OCI-LY7 (cell line): Measurements from ENCODE around the gene STAG2. TPM values are rescaled to one million over a fixed set of nuclear protein-coding genes. Genes with fewer than 3 reads are reported as not detected.

Experiments
- BruUV-seq: library from RNA; stranded (reverse); fragments of 400-500 nt; replicated peaks from 2 replicates; lab custom pipeline; 2021; lab: Mats Ljungman, UMichigan
- CTCF ChIA-PET: fragments of 300-600 bp; sonication (Branson Sonifier 250); formaldehyde crosslinking; loops from one replicate; lab custom pipeline; 2022; ENCODE audit warnings: antibody characterized with exemption; ENCODE audit not compliant: unreplicated experiment; lab: Charles Lee
- POLR2A ChIA-PET: fragments of 300-600 bp; sonication (Branson Sonifier 250); formaldehyde crosslinking; loops from one replicate; lab custom pipeline; 2022; ENCODE audit warnings: antibody characterized with exemption; lab: Charles Lee
- DNase-seq: peaks from one replicate; pipeline ENCODE4 v3.0.0-alpha.2; 2015; ENCODE audit warnings: low spot score
- H2AFZ ChIP-seq: fragments of 200-600 bp; sonication (generic), shearing (Covaris generic); 2 replicates; pipeline ENCODE4 v1.6.1; 2014; ENCODE audit warnings: mild to moderate bottlenecking, antibody characterized with exemption, low read length, moderate library complexity
- H3K27ac ChIP-seq: fragments of 200-600 bp; sonication (generic); 2 replicates; pipeline ENCODE4 v1.5.1; 2014; ENCODE audit warnings: mixed run types, low read depth, mild to moderate bottlenecking, moderate library complexity, low read length, inconsistent platforms; ENCODE audit not compliant: poor library complexity, severe bottlenecking
- H3K36me3 ChIP-seq: fragments of 200-600 bp; sonication (generic); 2 replicates; pipeline ENCODE4 v1.6.1; 2014; ENCODE audit warnings: mild to moderate bottlenecking, antibody characterized with exemption, low read length, moderate library complexity, mixed read lengths; ENCODE audit not compliant: insufficient read depth
- H3K4me1 ChIP-seq: fragments of 200-600 bp; sonication (generic); 2 replicates; pipeline ENCODE4 v1.5.1; 2014; ENCODE audit warnings: mild to moderate bottlenecking, low read length; ENCODE audit not compliant: insufficient read depth, poor library complexity, severe bottlenecking
- H3K4me2 ChIP-seq: fragments of 200-600 bp; sonication (generic); 2 replicates; pipeline ENCODE4 v1.6.1; 2014; ENCODE audit warnings: mild to moderate bottlenecking, low read length
- H3K4me3 ChIP-seq: fragments of 200-600 bp; sonication (generic); 2 replicates; pipeline ENCODE4 v1.5.1; 2014; ENCODE audit warnings: mild to moderate bottlenecking, low read depth, low read length; ENCODE audit not compliant: poor library complexity, severe bottlenecking
- H3K79me2 ChIP-seq: fragments of 200-600 bp; sonication (generic); 2 replicates; pipeline ENCODE4 v1.6.1; 2016; ENCODE audit warnings: low read depth, mild to moderate bottlenecking, low read length, moderate library complexity, mixed read lengths; ENCODE audit not compliant: insufficient read depth
- H3K9me2 ChIP-seq: fragments of 200-600 bp; sonication (generic); 2 replicates; pipeline ENCODE4 v1.6.1; 2016; ENCODE audit warnings: mild to moderate bottlenecking, low read length, mixed read lengths; ENCODE audit not compliant: insufficient read depth
- H3K9me3 ChIP-seq: fragments of 200-600 bp; sonication (generic); 2 replicates; pipeline ENCODE4 v1.6.1; 2014; ENCODE audit warnings: mild to moderate bottlenecking, mixed run types, low read length, mixed read lengths
- H4K20me1 ChIP-seq: fragments of 200-600 bp; sonication (generic); 2 replicates; pipeline ENCODE4 v1.6.1; 2014; ENCODE audit warnings: mild to moderate bottlenecking, antibody characterized with exemption, low read length, moderate library complexity, mixed read lengths; ENCODE audit not compliant: insufficient read depth
- CTCF ChIP-seq: fragments of 200-600 bp; sonication (generic); conservative IDR thresholded peaks from 2 replicates; pipeline ENCODE4 v1.5.1; 2014; ENCODE audit warnings: mild to moderate bottlenecking, antibody characterized with exemption, low read length, moderate library complexity, mixed read lengths
- EZH2phosphoT487 ChIP-seq: fragments of 200-600 bp; sonication (generic); IDR thresholded peaks from 2 replicates; pipeline ENCODE4 v1.6.1; 2018; ENCODE audit warnings: low read depth, borderline replicate concordance, mild to moderate bottlenecking, mixed run types, antibody characterized with exemption, low read length, moderate library complexity, mixed read lengths
- intact Hi-C: fragments of 100-400 bp; cut with micrococcal nuclease; formaldehyde crosslinking; loops from one replicate; pipeline ENCODE4 v1.10.0; 2022; ENCODE audit not compliant: unreplicated experiment
- total RNA-seq, 2 experiments: library from RNA; depleted of rRNA in 1 of 2; stranded (reverse); fragments of >200 nt in 1 of 2; shearing (Covaris generic) in 1 of 2; gene quantifications; 2 replicates each; pipeline ENCODE4 v1.2.3, GENCODE V29; 2014 to 2022

The STAG2 gene
- total RNA-seq, 2 experiments from 2014 or later = 56.7 to 68.9 TPM

- CTCF ChIA-PET = no interaction called here
- no peak for TF ChIP-seq CTCF
- no peak for TF ChIP-seq EZH2phosphoT487
- no TSS peak for BruUV-seq
Measured at GRCh38 chrX:124093222-124093621, 131.7 kb downstream of the STAG2 start.

GRCh38 chrX:124097116-124097515, 135.6 kb downstream of the STAG2 start:
- H4K20me1 ChIP-seq = no peaks in the 10 kb centered on the region
- BruUV-seq = no TSS peak
- no peaks in the 10 kb centered on the region for H3K4me1 ChIP-seq
- no peaks in the 10 kb centered on the region for H3K9me2 ChIP-seq
- H3K9me3 ChIP-seq = no peaks in the 10 kb centered on the region
- ChIA-PET CTCF (no interaction called here), POLR2A (no interaction called here)
- no peaks in the 10 kb centered on the region for H3K79me2 ChIP-seq
- intact Hi-C loops = loop anchor here (5.0 kb wide), 1 partner anchor 135 kb away; the partner anchor contains the start of gene STAG2
- no peak overlapping the region for H3K4me2 ChIP-seq
- TF ChIP-seq CTCF = no peak
- TF ChIP-seq EZH2phosphoT487 = no peak
- no peak for DNase-seq
- no peak overlapping the region for H3K27ac ChIP-seq
- H3K36me3 ChIP-seq = peaks cover 66% of the 10 kb centered on the region
- no peak overlapping the region for H2AFZ ChIP-seq
- H3K4me3 ChIP-seq = no peak overlapping the region

More at GRCh38 chrX:124093222-124093621, 131.7 kb downstream of the STAG2 start:
- POLR2A ChIA-PET = interaction anchor here (0.7 kb wide), 1 partner anchor 10 kb away, joined by 3 read pairs; no protein-coding TSS in a partner anchor
- Histone ChIP-seq H3K36me3 (peaks cover 80% of the 10 kb centered on the region), H2AFZ (no peak overlapping the region), H3K79me2 (no peaks in the 10 kb centered on the region), H3K4me2 (no peak overlapping the region), H3K4me1 (no peaks in the 10 kb centered on the region), H3K4me3 (no peak overlapping the region), H3K9me3 (no peaks in the 10 kb centered on the region), H3K27ac (no peak overlapping the region), H4K20me1 (no peaks in the 10 kb centered on the region), H3K9me2 (no peaks in the 10 kb centered on the region)
- intact Hi-C loops = no loop called here
- DNase-seq = no peak

GRCh38 chrX:124098089-124098488, 136.6 kb downstream of the STAG2 start:
- intact Hi-C loops = loop anchor here (5.0 kb wide), 1 partner anchor 136 kb away; the partner anchor contains the start of gene STAG2
- Histone ChIP-seq H3K4me2 (no peak overlapping the region), H3K27ac (no peak overlapping the region), H3K9me2 (no peaks in the 10 kb centered on the region), H2AFZ (no peak overlapping the region), H3K4me1 (no peaks in the 10 kb centered on the region), H3K9me3 (no peaks in the 10 kb centered on the region), H4K20me1 (no peaks in the 10 kb centered on the region), H3K79me2 (no peaks in the 10 kb centered on the region), H3K36me3 (peaks cover 62% of the 10 kb centered on the region), H3K4me3 (no peak overlapping the region)
- DNase-seq = peak; percentile 48
- TF ChIP-seq CTCF = peak; percentile 77
- no peak for TF ChIP-seq EZH2phosphoT487
- ChIA-PET POLR2A (no interaction called here), CTCF (no interaction called here)
- no TSS peak for BruUV-seq
